ENCODE data around the gene SERTM1. TPM values are rescaled to one million over a fixed set of nuclear protein-coding genes. Genes with fewer than 3 reads are reported as not detected.

The SERTM1 gene
- total RNA-seq, 1 donor from 2014 or later, result not detected

- TF ChIP-seq CTCF (IDR thresholded peaks at IDR 0.05), result no peak
- H3K36me3 Mint-ChIP-seq (ENCODE audit: low read depth), result no peaks in the 10 kb centered on the region
- H3K27ac Mint-ChIP-seq (ENCODE audit: unreplicated experiment), result no peak overlapping the region
- H3K4me3 Mint-ChIP-seq (ENCODE audit: unreplicated experiment), result no peak overlapping the region
- H3K9me3 Mint-ChIP-seq (ENCODE audit: low read depth), result no peaks in the 10 kb centered on the region
- H3K27me3 Mint-ChIP-seq (ENCODE audit: low read depth), result peaks cover 28% of the 10 kb centered on the region
- H3K4me1 Mint-ChIP-seq (ENCODE audit: low read depth), result peaks cover 7% of the 10 kb centered on the region
- no peak for DNase-seq (ENCODE audit: low spot score)
Observed at GRCh38 chr13:36717017-36717416, 43.2 kb downstream of the SERTM1 start.

- Mint-ChIP-seq H3K9me3 (ENCODE audit: low read depth) (no peaks in the 10 kb centered on the region), H3K4me1 (ENCODE audit: low read depth) (peaks cover under 1% of the 10 kb centered on the region), H3K27ac (ENCODE audit: unreplicated experiment) (no peak overlapping the region), H3K27me3 (ENCODE audit: low read depth) (peaks cover 33% of the 10 kb centered on the region), H3K36me3 (ENCODE audit: low read depth) (no peaks in the 10 kb centered on the region), H3K4me3 (ENCODE audit: unreplicated experiment) (no peak overlapping the region)
- no peak for DNase-seq (ENCODE audit: low spot score)
- TF ChIP-seq CTCF (IDR thresholded peaks at IDR 0.05), result no peak
Observed at GRCh38 chr13:36717966-36718545, 44.2 kb downstream of the SERTM1 start.

GRCh38 chr13:36718686-36719085, 44.9 kb downstream of the SERTM1 start:
- DNase-seq (ENCODE audit: low spot score), result no peak
- TF ChIP-seq CTCF (IDR thresholded peaks at IDR 0.05), result no peak
- H3K4me3 Mint-ChIP-seq (ENCODE audit: unreplicated experiment), result no peak overlapping the region
- no peaks in the 10 kb centered on the region for H3K36me3 Mint-ChIP-seq (ENCODE audit: low read depth)
- no peak overlapping the region for H3K27ac Mint-ChIP-seq (ENCODE audit: unreplicated experiment)
- peaks cover 35% of the 10 kb centered on the region for H3K27me3 Mint-ChIP-seq (ENCODE audit: low read depth)
- no peaks in the 10 kb centered on the region for H3K4me1 Mint-ChIP-seq (ENCODE audit: low read depth)
- H3K9me3 Mint-ChIP-seq (ENCODE audit: low read depth), result no peaks in the 10 kb centered on the region

- H3K27ac Mint-ChIP-seq (ENCODE audit: unreplicated experiment), result no peak overlapping the region
- H3K27me3 Mint-ChIP-seq (ENCODE audit: low read depth), result peaks cover 29% of the 10 kb centered on the region
- no peaks in the 10 kb centered on the region for H3K4me1 Mint-ChIP-seq (ENCODE audit: low read depth)
- no peak for TF ChIP-seq CTCF (IDR thresholded peaks at IDR 0.05)
- no peaks in the 10 kb centered on the region for H3K36me3 Mint-ChIP-seq (ENCODE audit: low read depth)
- H3K9me3 Mint-ChIP-seq (ENCODE audit: low read depth), result no peaks in the 10 kb centered on the region
- no peak overlapping the region for H3K4me3 Mint-ChIP-seq (ENCODE audit: unreplicated experiment)
- DNase-seq (ENCODE audit: low spot score), result no peak
Observed at GRCh38 chr13:36724141-36724540, 50.3 kb downstream of the SERTM1 start.

- no peak for TF ChIP-seq CTCF (IDR thresholded peaks at IDR 0.05)
- H3K36me3 Mint-ChIP-seq (ENCODE audit: low read depth), result no peaks in the 10 kb centered on the region
- DNase-seq (ENCODE audit: low spot score), result no peak
- no peak overlapping the region for H3K27ac Mint-ChIP-seq (ENCODE audit: unreplicated experiment)
- H3K4me3 Mint-ChIP-seq (ENCODE audit: unreplicated experiment), result no peak overlapping the region
- no peaks in the 10 kb centered on the region for H3K4me1 Mint-ChIP-seq (ENCODE audit: low read depth)
- peaks cover 32% of the 10 kb centered on the region for H3K27me3 Mint-ChIP-seq (ENCODE audit: low read depth)
- no peaks in the 10 kb centered on the region for H3K9me3 Mint-ChIP-seq (ENCODE audit: low read depth)
Observed at GRCh38 chr13:36725936-36726335, 52.1 kb downstream of the SERTM1 start.

All from chondrocyte (in vitro differentiated cells).